Esophagus (tissue), 2 donors: ENCODE results near the gene MAG. TPM values are rescaled to one million over a fixed set of nuclear protein-coding genes. Genes with fewer than 3 reads are reported as not detected.

Experiments used
- H3K27ac ChIP-seq, 2 donors: one replicate each; pipeline ENCODE4 v1.5.1; 2013; ENCODE audit warnings: low read depth in 2 of 2, mild to moderate bottlenecking in 2 of 2, inconsistent platforms in 1 of 2, low read length in 1 of 2, moderate library complexity in 1 of 2
- H3K27me3 ChIP-seq, 2 donors: one replicate each; pipeline ENCODE4 v1.6.1; 2013; ENCODE audit warnings: low read length in 2 of 2, control low read depth in 1 of 2, mild to moderate bottlenecking in 1 of 2; ENCODE audit not compliant: insufficient read depth in 2 of 2, control insufficient read depth in 1 of 2
- H3K36me3 ChIP-seq, 2 donors: one replicate each; pipeline ENCODE4 v1.6.1; 2013; ENCODE audit warnings: low read length in 1 of 2; ENCODE audit not compliant: control insufficient read depth in 2 of 2, insufficient read depth in 2 of 2
- H3K4me1 ChIP-seq, 2 donors: one replicate each; pipeline ENCODE4 v1.6.1; 2013; ENCODE audit warnings: low read length in 1 of 2; ENCODE audit not compliant: control insufficient read depth in 2 of 2, insufficient read depth in 2 of 2
- H3K4me3 ChIP-seq, 2 donors: one replicate each; pipeline ENCODE4 v1.5.1; 2013; ENCODE audit warnings: low read length in 2 of 2, mild to moderate bottlenecking in 2 of 2, low read depth in 1 of 2, moderate library complexity in 1 of 2
- H3K9me3 ChIP-seq, 2 donors: one replicate each; pipeline ENCODE4 v1.6.1; 2013; ENCODE audit warnings: mild to moderate bottlenecking in 2 of 2, low read depth in 1 of 2, low read length in 1 of 2, moderate library complexity in 1 of 2; ENCODE audit not compliant: control insufficient read depth in 2 of 2, insufficient read depth in 1 of 2
- WGBS, 2 donors: extraction: QIAGEN DNeasy Blood & Tissue Kit; methylation state at CpG; one replicate each; pipeline ENCODE4 v1.1.7; 2013; 5-methylcytosine and 5-hydroxymethylcytosine counted together
- polyA plus RNA-seq, 2 donors: library from polyadenylated mRNA; stranded (reverse); fragments of 200-250 nt; gene quantifications; one replicate each; pipeline ENCODE4 v1.2.3, GENCODE V29; 2013
- donor health status: healthy with polysubstance abuse.
- donor health status: Bipolar disorder and iron deficiency.

MAG gene
- polyA plus RNA-seq, 2 donors = not detected

- H3K36me3 ChIP-seq = no peaks in the 10 kb centered on the region
- no peak overlapping the region for H3K27ac ChIP-seq
- no peaks in the 10 kb centered on the region for H3K9me3 ChIP-seq
- 84 to 88% methylated on average over 7 of the region's 7 CpGs for WGBS, 2 donors
- H3K4me3 ChIP-seq = no peak overlapping the region
- H3K4me1 ChIP-seq = no peaks in the 10 kb centered on the region
- no peaks in the 10 kb centered on the region for H3K27me3 ChIP-seq
Observed at GRCh38 chr19:35296644-35297514, 4.9 kb downstream of the MAG start.

- 94 to 100% methylated on average over 3 of the region's 3 CpGs for WGBS, 2 donors
- Histone ChIP-seq H3K9me3 (no peaks in the 10 kb centered on the region), H3K27ac (no peak overlapping the region), H3K36me3 (no peaks in the 10 kb centered on the region), H3K4me3 (no peak overlapping the region), H3K4me1 (no peaks in the 10 kb centered on the region), H3K27me3 (no peaks in the 10 kb centered on the region)
Observed at GRCh38 chr19:35297515-35297848, 5.5 kb downstream of the MAG start.

GRCh38 chr19:35297922-35298321 lies 6.0 kb downstream of the MAG start:
- Histone ChIP-seq H3K27me3 (no peaks in the 10 kb centered on the region), H3K27ac (no peak overlapping the region), H3K4me3 (no peak overlapping the region), H3K36me3 (no peaks in the 10 kb centered on the region), H3K9me3 (no peaks in the 10 kb centered on the region), H3K4me1 (no peaks in the 10 kb centered on the region)
- 95 to 98% methylated on average over 2 of the region's 2 CpGs for WGBS, 2 donors

GRCh38 chr19:35298561-35298972 lies 6.6 kb downstream of the MAG start:
- Histone ChIP-seq H3K27ac (no peak overlapping the region), H3K36me3 (no peaks in the 10 kb centered on the region), H3K27me3 (no peaks in the 10 kb centered on the region), H3K4me1 (no peaks in the 10 kb centered on the region), H3K4me3 (no peak overlapping the region), H3K9me3 (no peaks in the 10 kb centered on the region)
- WGBS, 2 donors = 94 to 95% methylated on average over 5 of the region's 5 CpGs

GRCh38 chr19:35299523-35300338 lies 7.8 kb downstream of the MAG start:
- H3K4me1 ChIP-seq = no peaks in the 10 kb centered on the region
- 56 to 57% methylated on average over 27 to 55 of the region's 55 CpGs for WGBS, 2 donors
- H3K27me3 ChIP-seq = no peaks in the 10 kb centered on the region
- H3K27ac ChIP-seq = no peak overlapping the region
- no peak overlapping the region for H3K4me3 ChIP-seq
- no peaks in the 10 kb centered on the region for H3K9me3 ChIP-seq
- H3K36me3 ChIP-seq = no peaks in the 10 kb centered on the region

GRCh38 chr19:35300339-35300649 lies 8.3 kb downstream of the MAG start:
- no peaks in the 10 kb centered on the region for H3K36me3 ChIP-seq
- WGBS, 2 donors = 83 to 89% methylated on average over 7 to 10 of the region's 10 CpGs
- H3K9me3 ChIP-seq = no peaks in the 10 kb centered on the region
- H3K4me3 ChIP-seq = no peak overlapping the region
- no peaks in the 10 kb centered on the region for H3K4me1 ChIP-seq
- H3K27ac ChIP-seq = no peak overlapping the region
- H3K27me3 ChIP-seq = no peaks in the 10 kb centered on the region

GRCh38 chr19:35301961-35302360 lies 10.0 kb downstream of the MAG start:
- Histone ChIP-seq H3K36me3 (no peaks in the 10 kb centered on the region), H3K27ac (no peak overlapping the region)
- WGBS, 2 donors = 90 to 98% methylated on average over 2 of the region's 2 CpGs

GRCh38 chr19:35302446-35302845 lies 10.5 kb downstream of the MAG start:
- Histone ChIP-seq H3K4me1 (no peaks in the 10 kb centered on the region), H3K4me3 (no peak overlapping the region), H3K27me3 (no peaks in the 10 kb centered on the region), H3K27ac (no peak overlapping the region), H3K36me3 (no peaks in the 10 kb centered on the region), H3K9me3 (no peaks in the 10 kb centered on the region)
- WGBS, 2 donors = 81 to 86% methylated on average over 16 of the region's 16 CpGs

More at GRCh38 chr19:35301961-35302360, 10.0 kb downstream of the MAG start:
- H3K4me1 ChIP-seq = no peaks in the 10 kb centered on the region
- no peaks in the 10 kb centered on the region for H3K9me3 ChIP-seq
- no peak overlapping the region for H3K4me3 ChIP-seq
- H3K27me3 ChIP-seq = no peaks in the 10 kb centered on the region

- Histone ChIP-seq H3K9me3 (no peaks in the 10 kb centered on the region), H3K27ac (no peak overlapping the region), H3K36me3 (no peaks in the 10 kb centered on the region), H3K4me1 (no peaks in the 10 kb centered on the region), H3K4me3 (no peak overlapping the region), H3K27me3 (no peaks in the 10 kb centered on the region)
- 73 to 88% methylated on average over 6 of the region's 6 CpGs for WGBS, 2 donors
Observed at GRCh38 chr19:35303357-35303915, 11.5 kb downstream of the MAG start.
